K562 (cell line): ENCODE data around the gene LRP1-AS. TPM values are rescaled to one million over a fixed set of nuclear protein-coding genes. Genes with fewer than 3 reads are reported as not detected.

ENCODE experiments used
- ATAC-seq: fragments of 200-7000 bp; cut with Tn5 transposase; 3 replicates; pipeline ENCODE4 v1.9.1; 2020; ENCODE audit warnings: moderate library complexity
- BruUV-seq: library from RNA; stranded (reverse); fragments of 400-500 nt; replicated peaks from 2 replicates; lab custom pipeline; 2021; lab: Mats Ljungman, UMichigan
- CTCF ChIA-PET: fragments of 300-600 bp; formaldehyde crosslinking; extraction: SDS; loops from one replicate; lab custom pipeline; 2021; ENCODE audit warnings: low intra/inter-chr PET ratio; lab: Yijun Ruan, JAX
- POLR2A ChIA-PET: fragments of 300-600, 350-650 bp; sonication (Branson Sonifier 250); formaldehyde crosslinking; extraction: SDS; loops from one replicate; lab custom pipeline; 2021; ENCODE audit warnings: antibody characterized with exemption, inconsistent platforms; lab: Yijun Ruan, JAX
- DNase-seq, 4 experiments: peaks; one replicate each; pipeline versions ENCODE4 v3.0.0 to v3.0.0-alpha.2; 2011 to 2018; ENCODE audit warnings: low spot score in 3 of 4, mixed read lengths in 3 of 4; ENCODE audit errors: extremely low read depth in 1 of 4
- FAIRE-seq: peaks from 2 replicates; lab custom pipeline; 2011; peaks lifted over from hg19 to GRCh38; lab: Jason Lieb, UNC
- H2AFZ ChIP-seq: 2 replicates; pipeline ENCODE4 v1.6.0; 2011; ENCODE audit warnings: low read depth, low read length, control low read depth, inconsistent platforms
- H3K27ac ChIP-seq: fragments of 200-600 bp; 3 replicates; pipeline ENCODE4 v1.8.0; 2011; ENCODE audit warnings: low read depth, mild to moderate bottlenecking, control low read depth, inconsistent platforms, low read length, moderate library complexity, mixed read lengths; ENCODE audit errors: extremely low read depth
- H3K27me3 ChIP-seq, 2 experiments: fragments of 300-600 bp in 1 of 2; 2 replicates in 1 of 2; 3 replicates in 1 of 2; pipeline versions ENCODE4 v1.6.0 to v1.8.0; 2011; ENCODE audit warnings: inconsistent platforms in 2 of 2, low read length in 2 of 2, mild to moderate bottlenecking in 1 of 2, mixed read lengths in 1 of 2, moderate library complexity in 1 of 2; ENCODE audit not compliant: control insufficient read depth in 2 of 2, insufficient read depth in 2 of 2
- H3K36me3 ChIP-seq: fragments of 300-600 bp; 3 replicates; pipeline ENCODE4 v1.8.0; 2011; ENCODE audit warnings: mild to moderate bottlenecking, low read length, inconsistent platforms; ENCODE audit not compliant: control insufficient read depth, insufficient read depth
- H3K4me1 ChIP-seq, 2 experiments: fragments of 200-600 bp in 1 of 2; replicated peaks in 1 of 2; 2 replicates in 1 of 2; 3 replicates in 1 of 2; pipeline versions ENCODE4 v1.5.1 to v1.8.0; 2011; ENCODE audit warnings: inconsistent platforms in 2 of 2, low read length in 2 of 2, mild to moderate bottlenecking in 1 of 2, mixed read lengths in 1 of 2, moderate library complexity in 1 of 2; ENCODE audit not compliant: control insufficient read depth in 2 of 2, insufficient read depth in 2 of 2
- H3K4me2 ChIP-seq: 2 replicates; pipeline ENCODE4 v1.6.1; 2011; ENCODE audit warnings: low read length, control low read depth, inconsistent platforms, mixed read lengths; ENCODE audit not compliant: insufficient read depth
- H3K4me3 ChIP-seq: fragments of 200-600 bp; sonication (generic), shearing (Covaris generic); 2 replicates; pipeline ENCODE4 v1.5.1; 2016; ENCODE audit warnings: control low read depth, inconsistent platforms
- H3K79me2 ChIP-seq: fragments of 200-600 bp; 3 replicates; pipeline ENCODE4 v1.8.0; 2011; ENCODE audit warnings: low read length, inconsistent platforms; ENCODE audit not compliant: control insufficient read depth, insufficient read depth
- H3K9ac ChIP-seq, 2 experiments: 2 replicates each; pipeline versions ENCODE4 v1.6.0 to v1.6.1; 2011; ENCODE audit warnings: low read depth in 2 of 2, low read length in 2 of 2, control low read depth in 1 of 2, inconsistent platforms in 1 of 2, mild to moderate bottlenecking in 1 of 2, mixed read lengths in 1 of 2; ENCODE audit not compliant: insufficient read depth in 1 of 2
- H3K9me1 ChIP-seq: one replicate; pipeline ENCODE4 v1.6.0; 2011; ENCODE audit warnings: inconsistent platforms, mild to moderate bottlenecking, low read length, moderate library complexity; ENCODE audit not compliant: control insufficient read depth, insufficient read depth
- H3K9me3 ChIP-seq: replicated peaks from 2 replicates; pipeline ENCODE4 v1.5.1; 2011; ENCODE audit warnings: low read depth, low read length, inconsistent platforms; ENCODE audit not compliant: control insufficient read depth, insufficient read depth
- H4K20me1 ChIP-seq: replicated peaks from 2 replicates; pipeline ENCODE4 v1.6.1; 2011; ENCODE audit warnings: low read length, inconsistent platforms, mixed read lengths; ENCODE audit not compliant: control insufficient read depth, insufficient read depth
- DIDO1 ChIP-seq: fragments of 450-650 bp; IDR thresholded peaks from 2 replicates; pipeline ENCODE4 v1.6.1; 2016; ENCODE audit warnings: low read depth, missing biosample characterization, missing genetic modification characterization
- FOXA1 ChIP-seq: fragments of 450-650 bp; IDR thresholded peaks from 2 replicates; pipeline ENCODE4 v1.6.1; 2016; ENCODE audit warnings: mild to moderate bottlenecking, borderline replicate concordance
- LEF1 ChIP-seq: fragments of 450-650 bp; IDR thresholded peaks from 2 replicates; pipeline ENCODE4 v1.6.1; 2016; ENCODE audit warnings: mild to moderate bottlenecking
- NCOA1 ChIP-seq: fragments of 450-650 bp; IDR thresholded peaks from 2 replicates; pipeline ENCODE4 v1.6.1; 2016; ENCODE audit warnings: low read depth
- TARDBP ChIP-seq: fragments of 450-650 bp; IDR thresholded peaks from 2 replicates; pipeline ENCODE4 v1.6.1; 2016
- TCF3 ChIP-seq: sonication (generic); formaldehyde crosslinking; IDR thresholded peaks from 2 replicates; pipeline ENCODE4 v1.4.0; 2020; ENCODE audit warnings: mild to moderate bottlenecking, missing genetic modification reagents
- TGIF2 ChIP-seq: sonication (generic); formaldehyde crosslinking; IDR thresholded peaks from 2 replicates; pipeline ENCODE4 v1.8.1; 2022; ENCODE audit warnings: mild to moderate bottlenecking, missing genetic modification reagents, moderate library complexity
- ZBTB1 ChIP-seq: sonication (generic); formaldehyde crosslinking; IDR thresholded peaks from 2 replicates; pipeline ENCODE4 v1.8.1; 2023; ENCODE audit warnings: missing genetic modification reagents, low read depth, mild to moderate bottlenecking, borderline replicate concordance
- ZNF274 ChIP-seq: IDR thresholded peaks from 2 replicates; pipeline ENCODE4 v1.6.1; 2011; ENCODE audit warnings: low read depth, mild to moderate bottlenecking, low read length, moderate library complexity, borderline replicate concordance
- ZNF3 ChIP-seq: fragments of 250-450 bp; sonication (Bioruptor Pico); IDR thresholded peaks from 2 replicates; pipeline ENCODE4 v1.5.0; 2021; ENCODE audit warnings: mild to moderate bottlenecking, moderate library complexity
- ZNF696 ChIP-seq: fragments of 250-450 bp; sonication (Bioruptor Pico); conservative IDR thresholded peaks from 2 replicates; pipeline ENCODE4 v1.4.0; 2020; ENCODE audit warnings: mild to moderate bottlenecking, moderate library complexity
- ZNF699 ChIP-seq: fragments of 250-450 bp; sonication (Bioruptor Pico); IDR thresholded peaks from 2 replicates; pipeline ENCODE4 v1.8.0; 2021; ENCODE audit warnings: mild to moderate bottlenecking, moderate library complexity; ENCODE audit not compliant: insufficient replicate concordance
- WGBS: fragments of 100-300 bp; shearing (Covaris generic); methylation state at CpG from one replicate; pipeline ENCODE4 v1.1.6; 2016; ENCODE audit warnings: low coverage, mixed read lengths; ENCODE audit not compliant: insufficient coverage; ENCODE audit errors: missing lambda C conversion rate; 5-methylcytosine and 5-hydroxymethylcytosine counted together
- in situ Hi-C: fragments of 300-500 bp; cut with MboI; formaldehyde crosslinking; loops from 4 replicates; pipeline ENCODE4 v1.15.0; 2018; ENCODE audit warnings: inconsistent platforms, mixed read lengths
- intact Hi-C: fragments of 100-400 bp; cut with micrococcal nuclease; formaldehyde crosslinking; loops from 2 replicates; pipeline ENCODE4 v1.14.2; 2022
- polyA plus RNA-seq, 8 experiments: library from polyadenylated mRNA; depleted of rRNA in 4 of 8; stranded (reverse) in 5 of 8; unstranded in 3 of 8; fragments of >200 nt; fragmentation: Nextera tagmentation in 2 of 8; fragmentation: Illumina TruSeq in 1 of 8; extraction: Ambion mirVana in 2 of 8; extraction: Trizol in 1 of 8; gene quantifications; 2 replicates each; pipeline versions ENCODE4 v1.2.1 to v1.2.3, GENCODE V29; 2011 to 2014; ENCODE audit warnings: inconsistent platforms in 1 of 8, missing spikeins in 1 of 8
- total RNA-seq, 7 experiments: library from RNA; depleted of rRNA in 6 of 7; stranded (reverse); fragments of >200 nt in 6 of 7; fragmentation: Illumina TruSeq in 2 of 7; extraction: Trizol in 2 of 7; gene quantifications; 2 replicates each; pipeline versions ENCODE4 v1.2.1 to v1.2.3, GENCODE V29; 2011 to 2021; ENCODE audit warnings: low replicate concordance in 1 of 7

LRP1-AS gene
- total and polyA plus RNA-seq, 9 of the 15 experiments (the other 6 are each of a cell fraction or from before 2014, with no cell fraction given) = not detected

- H3K9ac ChIP-seq = no peak overlapping the region
- H4K20me1 ChIP-seq = peaks cover 14% of the 10 kb centered on the region
- H3K9me1 ChIP-seq = peaks cover 2% of the 10 kb centered on the region
- DNase-seq = no peak
- peaks cover 0 to 32% of the 10 kb centered on the region in 2 experiments; a peak in 3 of 5 replicates for H3K4me1 ChIP-seq
- no peak for TF ChIP-seq DIDO1
- no peak for TF ChIP-seq ZNF696 (CRISPR knock-in tag)
- no peak for TF ChIP-seq ZNF3 (CRISPR knock-in tag)
- no peak for TF ChIP-seq TGIF2 (CRISPR knock-in tag)
- TF ChIP-seq ZNF699 = no peak
- no peak for TF ChIP-seq TARDBP
- no peak for TF ChIP-seq TCF3
- no peak for TF ChIP-seq NCOA1
- no peak for TF ChIP-seq FOXA1
- TF ChIP-seq ZBTB1 (CRISPR knock-in tag) = no peak
- no peak for TF ChIP-seq ZNF274
- TF ChIP-seq LEF1 = no peak
- H3K9me3 ChIP-seq = no peaks in the 10 kb centered on the region
- intact Hi-C loops (loop anchor here (1.0 to 2.0 kb wide), 3 partner anchors 60 to 175 kb away; no protein-coding TSS in a partner anchor), in situ Hi-C loops (loop anchor here (5.0 to 10.0 kb wide), 2 partner anchors 347 to 429 kb away; partner anchors contain the start of gene PRIM1)
- H2AFZ ChIP-seq = no peak overlapping the region
- no peaks in the 10 kb centered on the region for H3K36me3 ChIP-seq
- 13% methylated on average over 22 of the region's 22 CpGs for WGBS
- H3K4me2 ChIP-seq = no peak overlapping the region
- ChIA-PET POLR2A (interaction anchor here (0.5 to 1.3 kb wide), 5 partner anchors 24 to 1233 kb away, joined by 3 to 5 read pairs (median 4); partner anchors contain the start of gene NEMP1), CTCF (interaction anchor here (2.2 kb wide), 1 partner anchor 114 kb away, joined by 11 read pairs; no protein-coding TSS in a partner anchor)
- no peak for ATAC-seq
- H3K79me2 ChIP-seq = no peaks in the 10 kb centered on the region
- peaks cover 52 to 89% of the 10 kb centered on the region in 2 experiments for H3K27me3 ChIP-seq
- no peak overlapping the region for H3K27ac ChIP-seq
- no peak overlapping the region for H3K4me3 ChIP-seq
- no TSS peak for BruUV-seq
- FAIRE-seq = no peak
Measured at GRCh38 chr12:57183939-57184725, 36.7 kb upstream of the LRP1-AS start.
